Right atrium auricular region (tissue), 2 donors: ENCODE data around the gene DUSP15. TPM values are rescaled to one million over a fixed set of nuclear protein-coding genes. Genes with fewer than 3 reads are reported as not detected.

Experiments
- DNase-seq: peaks from one replicate; pipeline ENCODE4 v3.0.0-alpha.2; 2019; ENCODE audit warnings: low spot score
- H3K27ac ChIP-seq, 2 donors: fragments of 200-600 bp; sonication (generic); 1 replicate in 1 of 2; 2 replicates in 1 of 2; pipeline ENCODE4 v1.5.1; 2016 to 2019
- H3K27me3 ChIP-seq, 2 donors: fragments of 200-600 bp; sonication (generic); one replicate each; pipeline versions ENCODE4 v1.5.1 to v1.6.0; 2017 to 2019
- H3K36me3 ChIP-seq: fragments of 200-600 bp; sonication (generic); one replicate; pipeline ENCODE4 v1.5.1; 2016
- H3K4me1 ChIP-seq, 2 donors: fragments of 200-600 bp; sonication (generic); one replicate each; pipeline versions ENCODE4 v1.5.1 to v1.6.0; 2017 to 2019
- H3K4me3 ChIP-seq, 2 donors: fragments of 200-600 bp; sonication (generic); 1 replicate in 1 of 2; 2 replicates in 1 of 2; pipeline ENCODE4 v1.5.1; 2017 to 2019; ENCODE audit warnings: mild to moderate bottlenecking in 1 of 2, moderate library complexity in 1 of 2
- H3K9me3 ChIP-seq, 2 donors: fragments of 200-600 bp; sonication (generic); one replicate each; pipeline ENCODE4 v1.5.1; 2019
- CTCF ChIP-seq, 2 donors: fragments of 200-600 bp; sonication (generic); IDR thresholded peaks; one replicate each; pipeline ENCODE4 v1.5.1; 2019; ENCODE audit warnings: antibody characterized with exemption in 2 of 2
- total RNA-seq, 2 donors: library from RNA; depleted of rRNA; stranded (reverse); fragments of >200 nt; gene quantifications; one replicate each; pipeline ENCODE4 v1.1.0, GENCODE V29; 2016

Gene DUSP15
- total RNA-seq, 2 donors from 2014 or later = 8.8 to 11.6 TPM

GRCh38 chr20:31860390-31861134 is 9.8 kb downstream of the DUSP15 start:
- H3K27me3 ChIP-seq = no peaks in the 10 kb centered on the region
- H3K27ac ChIP-seq = no peak overlapping the region
- peak overlapping the region; percentile 44 to 58 for H3K4me3 ChIP-seq
- no peak for DNase-seq
- peaks cover 0 to 21% of the 10 kb centered on the region in 2 donors for H3K4me1 ChIP-seq
- TF ChIP-seq CTCF (IDR thresholded peaks at IDR 0.05) = no peak
- H3K9me3 ChIP-seq = no peaks in the 10 kb centered on the region
- H3K36me3 ChIP-seq = no peaks in the 10 kb centered on the region

GRCh38 chr20:31859998-31860380 is 10.3 kb downstream of the DUSP15 start:
- H3K27ac ChIP-seq = no peak overlapping the region
- no peaks in the 10 kb centered on the region for H3K27me3 ChIP-seq
- TF ChIP-seq CTCF (IDR thresholded peaks at IDR 0.05) = no peak
- H3K4me3 ChIP-seq = no peak overlapping the region
- H3K9me3 ChIP-seq = no peaks in the 10 kb centered on the region
- no peaks in the 10 kb centered on the region for H3K36me3 ChIP-seq
- H3K4me1 ChIP-seq = peaks cover 0 to 21% of the 10 kb centered on the region in 2 donors
- DNase-seq = no peak

GRCh38 chr20:31859266-31859997 is 10.9 kb downstream of the DUSP15 start:
- H3K9me3 ChIP-seq = no peaks in the 10 kb centered on the region
- no peak overlapping the region for H3K4me3 ChIP-seq
- H3K27ac ChIP-seq = no peak overlapping the region
- no peak for TF ChIP-seq CTCF (IDR thresholded peaks at IDR 0.05)
- no peak for DNase-seq
- no peaks in the 10 kb centered on the region for H3K27me3 ChIP-seq
- H3K4me1 ChIP-seq = peaks cover 0 to 21% of the 10 kb centered on the region in 2 donors
- no peaks in the 10 kb centered on the region for H3K36me3 ChIP-seq

GRCh38 chr20:31858760-31859083 is 11.6 kb downstream of the DUSP15 start:
- H3K36me3 ChIP-seq = no peaks in the 10 kb centered on the region
- H3K27me3 ChIP-seq = no peaks in the 10 kb centered on the region
- DNase-seq = no peak
- H3K4me1 ChIP-seq = peaks cover 0 to 21% of the 10 kb centered on the region in 2 donors
- H3K4me3 ChIP-seq = no peak overlapping the region
- H3K27ac ChIP-seq = no peak overlapping the region
- no peak for TF ChIP-seq CTCF (IDR thresholded peaks at IDR 0.05)
- no peaks in the 10 kb centered on the region for H3K9me3 ChIP-seq

- Histone ChIP-seq H3K36me3 (no peaks in the 10 kb centered on the region), H3K9me3 (no peaks in the 10 kb centered on the region), H3K27me3 (no peaks in the 10 kb centered on the region), H3K4me1 (peaks cover 0 to 21% of the 10 kb centered on the region in 2 donors), H3K4me3 (no peak overlapping the region), H3K27ac (no peak overlapping the region)
- DNase-seq = no peak
- TF ChIP-seq CTCF (IDR thresholded peaks at IDR 0.05) = no peak
These were observed 12.2 kb downstream of the DUSP15 start for GRCh38 chr20:31857861-31858759.
